Dermis blood vessel endothelial cell (primary cell): Measurements from ENCODE around the gene NUPR1. TPM values are rescaled to one million over a fixed set of nuclear protein-coding genes. Genes with fewer than 3 reads are reported as not detected.
"Not testable (repeated sequence)": the region's sequence is repeated elsewhere in the genome, so short reads cannot be mapped to it uniquely, and the experiment has no call there.

Source experiments
- DNase-seq: peaks from one replicate; pipeline ENCODE4 v3.0.0; 2010
- total RNA-seq: library from RNA; depleted of rRNA; stranded (reverse); fragments of >200 nt; gene quantifications from 2 replicates; pipeline ENCODE4 v1.2.3, GENCODE V29; 2014

Gene NUPR1
- total RNA-seq, 1 donor from 2014 or later = 4.9 TPM

DNA sequence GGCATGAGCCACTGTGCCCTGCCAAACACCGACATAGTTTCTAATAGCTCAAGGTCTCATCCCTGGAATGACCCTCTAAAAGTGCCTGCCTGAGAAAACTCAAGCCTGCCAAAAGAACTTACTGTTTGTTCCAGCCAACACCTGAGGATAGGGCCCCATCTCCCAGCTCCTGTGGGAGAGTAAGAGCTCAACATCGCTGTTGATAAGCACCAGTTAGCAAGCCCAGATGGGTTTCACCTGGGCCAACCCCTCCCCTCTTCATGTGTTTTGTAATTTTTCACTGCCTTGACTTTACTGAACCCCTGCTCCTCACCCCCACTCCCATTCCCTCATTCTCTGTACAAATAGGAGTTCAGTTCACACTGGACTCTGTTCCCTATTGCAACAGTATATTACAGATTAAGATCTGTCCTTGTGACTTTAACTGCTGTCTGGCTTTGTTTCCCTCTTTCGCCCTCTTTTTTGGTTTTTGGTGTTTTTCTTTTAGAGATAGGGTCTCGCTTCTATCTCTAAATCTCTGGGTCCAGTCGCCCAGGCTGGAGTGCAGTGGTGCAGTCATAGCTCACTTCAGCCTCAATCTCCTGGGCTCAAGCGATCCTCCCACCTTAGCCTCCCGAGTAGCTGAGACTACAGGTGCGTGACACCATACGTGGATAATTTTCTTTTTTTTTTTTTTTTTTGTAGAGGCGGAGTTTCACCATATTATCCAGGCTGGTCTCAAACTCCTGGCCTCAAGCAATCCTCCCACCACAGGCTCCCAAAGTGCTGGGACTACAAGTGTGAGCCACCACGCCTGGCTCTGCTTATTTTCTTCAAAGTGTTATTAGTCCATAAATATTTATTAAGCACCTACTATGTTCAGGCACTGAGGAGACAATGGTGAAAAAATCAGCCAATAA lies 12.3 kb downstream of the NUPR1 start:
- no peak for DNase-seq

DNA sequence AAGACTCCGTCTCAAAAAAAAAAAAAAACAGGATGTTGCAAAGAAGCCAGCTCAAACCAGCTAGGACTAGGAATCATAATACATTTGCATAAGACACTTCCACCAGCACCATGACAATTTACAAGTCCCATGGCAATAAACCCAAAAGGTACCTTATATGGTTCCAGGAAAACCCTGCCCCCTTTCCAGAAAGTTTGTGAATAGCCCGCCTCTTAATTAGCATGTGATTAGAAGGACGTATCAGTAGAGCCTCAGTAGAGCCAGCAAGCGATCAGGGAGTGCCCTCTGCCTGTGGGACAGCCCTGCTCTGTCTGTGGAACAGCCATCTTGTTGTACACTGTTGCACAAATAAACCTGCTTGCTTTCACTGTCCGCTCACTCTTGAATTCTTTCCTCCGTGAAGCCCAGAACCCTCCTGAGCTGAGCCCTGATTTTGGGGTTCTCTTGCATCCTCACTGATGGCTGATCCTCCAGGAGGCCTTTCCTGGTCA lies 14.0 kb downstream of the NUPR1 start:
- peak; percentile 23 for DNase-seq

GRCh38 chr16:28522792-28523191 lies 16.0 kb downstream of the NUPR1 start:
- no peak for DNase-seq

DNA sequence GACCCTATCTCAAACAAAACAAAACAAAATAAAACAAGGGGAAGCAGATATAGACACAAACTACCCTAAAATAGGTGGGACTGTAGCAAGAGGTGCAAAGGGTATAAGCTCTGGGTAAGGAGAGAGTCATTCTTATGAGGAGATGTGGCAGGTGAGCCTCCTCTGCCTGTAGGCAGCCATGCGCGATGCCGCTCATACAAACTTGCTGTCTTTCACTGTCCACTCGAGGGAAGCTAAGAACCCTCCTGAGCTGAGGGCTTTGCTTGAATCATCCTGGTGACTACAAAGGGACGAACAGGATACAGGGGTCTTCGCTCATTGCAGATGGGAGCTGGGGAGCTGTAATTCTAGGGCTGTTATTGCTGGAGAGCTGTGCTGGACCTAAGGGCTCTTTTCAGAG lies 17.3 kb downstream of the NUPR1 start:
- no peak for DNase-seq

DNA sequence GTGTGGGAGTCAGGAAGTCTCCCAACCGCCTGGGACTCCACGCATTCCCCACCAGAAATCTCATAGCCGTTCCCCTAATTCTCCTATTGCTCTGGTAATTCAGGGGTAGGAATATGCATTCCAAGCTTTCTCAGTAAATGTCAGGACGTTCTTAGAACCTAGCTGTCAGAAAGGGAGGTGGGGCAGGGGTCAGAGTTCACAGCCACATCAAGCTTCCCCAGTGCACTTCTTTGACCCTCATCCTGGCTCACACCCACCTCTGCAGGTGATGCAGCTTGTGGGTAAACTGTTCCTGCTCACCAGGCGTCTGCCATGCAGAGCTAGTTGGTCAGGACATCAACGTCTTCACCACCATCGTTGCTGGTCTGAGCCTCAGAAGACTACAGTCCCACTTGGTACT lies 18.1 kb downstream of the NUPR1 start:
- DNase-seq = no peak

DNA sequence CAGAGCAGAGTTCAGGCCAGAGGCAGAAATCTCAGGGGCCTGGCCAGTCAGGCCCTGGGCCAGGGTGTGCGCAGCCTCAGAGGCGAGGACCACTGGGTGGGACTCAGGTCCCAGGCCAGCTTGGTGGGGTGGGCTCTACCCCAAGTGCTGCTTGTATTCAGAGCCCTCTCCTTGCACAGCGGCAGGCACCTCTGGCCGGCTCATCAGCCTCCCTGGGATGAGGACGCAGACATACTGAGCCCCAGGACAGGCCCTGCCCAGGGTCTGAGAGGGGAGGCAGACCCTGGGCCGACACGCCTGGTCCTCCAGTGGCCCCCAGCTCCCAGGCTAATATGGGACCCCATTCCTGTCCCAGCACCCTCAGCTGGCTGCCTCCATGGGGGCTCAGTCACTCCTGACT lies 24.5 kb downstream of the NUPR1 start:
- no peak for DNase-seq

DNA sequence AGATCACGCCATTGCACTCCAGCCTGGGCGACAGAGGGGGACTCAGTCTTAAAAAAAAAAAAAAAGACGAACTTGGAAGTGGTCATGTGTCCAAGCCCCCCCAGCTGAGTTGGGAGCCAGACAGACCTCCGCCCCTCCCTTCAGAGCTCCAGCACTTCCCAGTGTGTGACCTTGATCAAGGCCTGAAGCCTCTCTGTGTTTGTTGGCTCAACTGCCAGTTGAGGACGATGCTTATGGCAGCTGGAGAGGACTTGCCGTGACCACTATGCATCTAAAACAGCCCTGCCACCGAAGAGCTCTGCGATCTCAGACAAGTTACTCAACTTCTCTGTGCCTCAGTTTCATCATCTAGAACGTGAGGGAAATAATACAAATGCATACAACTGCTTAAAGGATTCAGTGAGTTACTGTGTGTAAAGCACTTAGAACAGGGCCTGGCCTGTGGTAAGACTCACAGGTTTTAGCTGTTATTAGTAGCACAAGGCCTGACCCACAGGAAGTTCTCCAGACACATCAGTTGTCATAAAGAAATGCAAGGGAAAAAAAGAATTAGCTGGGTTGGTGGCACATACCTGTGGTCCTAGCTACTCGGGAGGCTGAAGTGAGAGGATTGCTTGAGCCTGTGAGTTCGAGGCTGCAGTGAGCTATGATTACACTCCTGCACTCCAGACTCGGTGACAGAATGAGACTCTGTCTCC lies 25.1 kb downstream of the NUPR1 start:
- DNase-seq = no peak

DNA sequence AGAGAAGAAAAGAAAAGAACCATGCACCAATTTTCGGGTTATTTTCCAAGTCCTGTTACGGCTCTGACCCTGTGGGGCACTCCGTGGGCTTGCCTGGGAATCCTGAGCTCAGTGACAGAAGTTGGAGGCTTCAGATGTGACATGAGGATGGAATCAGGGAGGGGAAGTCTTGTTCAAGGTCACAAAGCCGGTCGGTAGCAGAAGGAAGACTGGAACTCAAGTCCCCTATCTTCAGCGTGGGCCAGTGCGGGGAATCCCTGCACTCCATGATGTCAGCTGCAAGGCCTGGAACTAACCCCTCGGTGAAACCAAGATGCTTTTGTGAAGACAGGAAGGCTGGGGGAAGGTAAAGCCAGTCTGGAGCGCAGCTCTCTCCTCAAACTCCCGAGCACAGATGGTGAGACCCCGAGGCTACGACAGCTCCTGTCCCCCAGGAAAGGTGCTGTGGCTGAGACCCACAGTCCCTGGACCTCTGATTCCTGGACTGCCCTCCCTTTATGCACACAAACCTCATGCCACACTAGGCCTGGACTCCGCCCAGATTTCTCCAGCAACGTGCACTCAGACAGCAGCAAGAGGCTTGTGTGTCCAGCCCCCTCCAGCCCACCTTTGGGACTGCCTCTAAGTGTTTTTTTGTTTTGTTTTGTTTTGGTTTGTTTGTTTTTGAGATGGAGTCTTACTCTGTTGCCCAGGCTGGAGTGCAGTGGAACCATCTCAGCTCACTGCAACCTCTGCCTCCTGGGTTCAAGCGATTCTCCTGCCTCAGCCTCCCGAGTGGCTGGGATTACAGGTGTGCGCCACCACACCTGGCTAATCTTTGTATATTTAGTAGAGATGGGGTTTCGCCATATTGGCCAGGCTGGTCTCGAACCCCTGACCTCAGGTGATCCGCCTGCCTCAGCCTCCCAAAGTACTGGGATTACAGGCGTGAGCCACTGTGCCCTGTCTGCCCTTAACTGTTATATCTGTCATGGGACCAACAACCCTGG lies 26.7 kb downstream of the NUPR1 start:
- DNase-seq = no peak

- DNase-seq = no peak
Measured at GRCh38 chr16:28511031-28511430, 27.7 kb downstream of the NUPR1 start.

GRCh38 chr16:28505489-28506137 lies 33.2 kb downstream of the NUPR1 start:
- no peak for DNase-seq

DNA sequence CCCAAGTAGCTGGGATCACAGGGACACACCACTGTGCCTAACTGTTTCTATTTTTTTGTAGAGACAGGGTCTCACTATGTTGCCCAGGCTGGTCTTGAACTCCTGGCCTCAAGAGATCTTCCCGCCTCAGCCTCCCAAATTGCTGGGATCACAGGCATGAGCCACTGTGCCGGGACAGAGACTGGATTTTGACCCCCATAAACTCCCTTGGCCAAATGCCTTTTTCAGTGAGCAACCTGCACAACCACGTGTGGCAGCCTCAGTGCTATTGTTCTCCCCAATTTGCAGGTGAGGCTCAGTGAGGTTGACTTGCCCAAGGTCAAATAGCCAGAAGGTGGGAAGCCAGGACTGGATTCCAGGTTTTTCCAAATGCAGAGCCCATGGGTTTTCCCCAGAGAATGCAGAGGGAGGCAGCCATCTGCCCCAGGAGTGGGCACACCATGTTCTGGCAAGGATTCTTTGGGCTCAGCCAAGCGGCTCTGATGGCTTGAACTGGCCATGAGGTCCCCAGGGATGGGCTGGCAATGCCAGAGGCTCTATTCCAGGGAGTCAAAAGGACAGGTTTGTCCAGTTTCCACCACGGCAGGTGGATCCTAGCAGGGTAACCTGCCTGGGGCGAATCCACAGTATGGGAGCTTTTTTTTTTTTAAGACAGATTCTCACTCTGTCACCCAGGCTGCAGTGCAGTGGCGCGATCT lies 33.9 kb downstream of the NUPR1 start:
- DNase-seq = no peak

GRCh38 chr16:28503470-28504259 lies 35.1 kb downstream of the NUPR1 start:
- no peak for DNase-seq

GRCh38 chr16:28502290-28502689 lies 36.5 kb downstream of the NUPR1 start:
- DNase-seq = no peak

- DNase-seq = no peak
Measured at GRCh38 chr16:28501258-28502232, 37.2 kb downstream of the NUPR1 start.

GRCh38 chr16:28500476-28501180 lies 38.1 kb downstream of the NUPR1 start:
- DNase-seq = not testable (repeated sequence)

DNA sequence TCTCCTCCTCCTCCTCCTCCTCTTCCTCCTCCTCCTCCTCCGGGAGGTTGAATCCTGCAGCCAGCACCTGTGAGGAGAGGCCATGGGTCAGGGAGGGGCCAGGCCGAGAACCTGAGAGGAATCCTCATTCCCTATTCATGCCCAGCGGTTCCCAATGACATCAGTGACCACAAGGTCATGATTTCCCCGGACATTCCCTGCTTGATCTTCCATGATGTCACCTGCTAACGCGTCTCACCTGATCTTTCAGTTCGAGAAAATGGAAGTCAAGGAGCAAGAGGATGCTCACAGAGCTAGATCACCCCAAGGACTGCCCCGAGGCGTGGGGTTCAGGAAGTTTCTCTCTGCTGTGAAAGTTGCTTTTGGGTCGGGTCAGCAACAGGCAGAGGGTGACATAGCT lies 38.9 kb downstream of the NUPR1 start:
- no peak for DNase-seq

- DNase-seq = no peak
Measured at GRCh38 chr16:28498666-28499381, 40.0 kb downstream of the NUPR1 start.
